NCI-H2227 treated with DMSO at 0.1 percent for 48 hours (cell line): Measurements from ENCODE around the gene TMCC1.
"Not testable (repeated sequence)": the region's sequence is repeated elsewhere in the genome, so short reads cannot be mapped to it uniquely, and the experiment has no call there.

Experiments
- DNase-seq: peaks from one replicate; lab custom pipeline; 2025; lab: John Stamatoyannopoulos, UW

Gene TMCC1

GRCh38 chr3:129773691-129774663 lies 119.5 kb downstream of the TMCC1 start:
- no peak for DNase-seq

- DNase-seq, result no peak
Observed at GRCh38 chr3:129770604-129771003, 122.9 kb downstream of the TMCC1 start.

- DNase-seq, result no peak
Observed at GRCh38 chr3:129769616-129770015, 123.9 kb downstream of the TMCC1 start.

GRCh38 chr3:129768728-129769127 lies 124.8 kb downstream of the TMCC1 start:
- no peak for DNase-seq

GRCh38 chr3:129766135-129766534 lies 127.4 kb downstream of the TMCC1 start:
- no peak for DNase-seq

- DNase-seq, result no peak
Observed at GRCh38 chr3:129764090-129764489, 129.4 kb downstream of the TMCC1 start.

GRCh38 chr3:129758785-129759320 lies 134.7 kb downstream of the TMCC1 start:
- no peak for DNase-seq

- DNase-seq, result no peak
Observed at GRCh38 chr3:129758306-129758705, 135.2 kb downstream of the TMCC1 start.

- DNase-seq, result no peak
Observed at GRCh38 chr3:129756871-129757270, 136.6 kb downstream of the TMCC1 start.

- not testable (repeated sequence) for DNase-seq
Observed at GRCh38 chr3:129751105-129751504, 142.4 kb downstream of the TMCC1 start.

- DNase-seq, result no peak
Observed at GRCh38 chr3:129749692-129750091, 143.8 kb downstream of the TMCC1 start.

- DNase-seq, result no peak
Observed at GRCh38 chr3:129747992-129748391, 145.5 kb downstream of the TMCC1 start.

GRCh38 chr3:129747136-129747535 lies 146.4 kb downstream of the TMCC1 start:
- no peak for DNase-seq

GRCh38 chr3:129746629-129747028 lies 146.9 kb downstream of the TMCC1 start:
- no peak for DNase-seq

GRCh38 chr3:129745253-129745652 lies 148.3 kb downstream of the TMCC1 start:
- no peak for DNase-seq

GRCh38 chr3:129741794-129742193 lies 151.7 kb downstream of the TMCC1 start:
- no peak for DNase-seq

GRCh38 chr3:129740090-129740489 lies 153.4 kb downstream of the TMCC1 start:
- DNase-seq, result no peak

- no peak for DNase-seq
Observed at GRCh38 chr3:129739634-129740033, 153.9 kb downstream of the TMCC1 start.

GRCh38 chr3:129738172-129738571 lies 155.3 kb downstream of the TMCC1 start:
- DNase-seq, result no peak

GRCh38 chr3:129736070-129736469 lies 157.4 kb downstream of the TMCC1 start:
- DNase-seq, result no peak

GRCh38 chr3:129735638-129736037 lies 157.9 kb downstream of the TMCC1 start:
- no peak for DNase-seq

- no peak for DNase-seq
Observed at GRCh38 chr3:129734449-129734848, 159.1 kb downstream of the TMCC1 start.

- DNase-seq, result no peak
Observed at GRCh38 chr3:129732200-129732876, 161.2 kb downstream of the TMCC1 start.
